AG04450 (cell line): ENCODE data around the gene TICAM2. TPM values are rescaled to one million over a fixed set of nuclear protein-coding genes. Genes with fewer than 3 reads are reported as not detected.

Experiments
- CTCF ChIA-PET: fragments of 300-600, 350-600 bp; formaldehyde crosslinking; extraction: SDS; loops from one replicate; lab custom pipeline; 2022; ENCODE audit warnings: antibody characterized with exemption, inconsistent platforms; lab: Charles Lee
- POLR2A ChIA-PET: fragments of 350-600 bp; formaldehyde crosslinking; extraction: SDS; loops from one replicate; lab custom pipeline; 2021; ENCODE audit warnings: antibody characterized with exemption, inconsistent platforms; lab: Yijun Ruan, JAX
- DNase-seq: peaks from one replicate; pipeline ENCODE4 v3.0.0-alpha.2; 2011; ENCODE audit warnings: low read depth, low spot score
- H3K27ac ChIP-seq: one replicate; pipeline ENCODE4 v1.5.1; 2012; ENCODE audit warnings: low read depth, low read length, control low read depth
- H3K27me3 ChIP-seq: one replicate; pipeline ENCODE4 v1.6.0; 2012; ENCODE audit warnings: low read length; ENCODE audit not compliant: control insufficient read depth, insufficient read depth
- H3K4me3 ChIP-seq: 2 replicates; pipeline ENCODE4 v1.5.1; 2011; ENCODE audit warnings: mild to moderate bottlenecking, low read depth, low read length, control low read depth
- H3K9me3 ChIP-seq: 2 replicates; pipeline ENCODE4 v1.5.1; 2012; ENCODE audit warnings: low read length; ENCODE audit not compliant: control insufficient read depth, insufficient read depth
- CTCF ChIP-seq: IDR thresholded peaks from 2 replicates; pipeline ENCODE4 v1.5.1; 2011; ENCODE audit warnings: low read depth, low read length, control low read depth, inconsistent platforms
- polyA plus RNA-seq: library from polyadenylated mRNA; depleted of rRNA; stranded (reverse); fragments of >200 nt; gene quantifications from 2 replicates; pipeline ENCODE4 v1.2.3, GENCODE V29; 2011; rRNA removed

Gene TICAM2
- polyA plus RNA-seq, 1 experiment: 4.3 TPM

DNA sequence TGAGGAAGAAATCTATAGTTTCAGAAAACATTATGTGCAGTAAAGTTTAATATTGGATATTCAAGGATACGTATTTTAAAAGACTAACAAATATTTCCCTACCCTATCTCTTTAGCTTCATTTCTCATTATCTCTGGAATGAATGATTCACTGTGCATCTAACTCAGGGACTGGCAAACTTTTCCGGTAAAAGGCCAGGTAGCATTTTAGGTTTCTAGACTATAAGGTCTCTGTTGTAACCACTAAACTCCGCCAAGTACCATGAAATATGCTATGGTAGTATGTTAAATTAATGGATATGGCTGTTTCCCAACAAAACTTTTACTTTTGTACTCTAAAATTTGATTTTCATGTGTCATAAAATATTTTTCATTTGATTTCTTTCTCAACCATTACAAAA lies 70.9 kb downstream of the TICAM2 start:
- no peak overlapping the region for H3K27ac ChIP-seq
- CTCF ChIA-PET: no interaction called here
- no peak overlapping the region for H3K4me3 ChIP-seq
- H3K27me3 ChIP-seq: no peaks in the 10 kb centered on the region
- H3K9me3 ChIP-seq: no peaks in the 10 kb centered on the region
- no peak for TF ChIP-seq CTCF
- POLR2A ChIA-PET: no interaction called here
- DNase-seq: no peak

- Histone ChIP-seq H3K27ac (no peak overlapping the region), H3K27me3 (no peaks in the 10 kb centered on the region), H3K4me3 (no peak overlapping the region), H3K9me3 (no peaks in the 10 kb centered on the region)
- DNase-seq: no peak
- CTCF ChIA-PET: no interaction called here
- POLR2A ChIA-PET: no interaction called here
- TF ChIP-seq CTCF: no peak
Measured at GRCh38 chr5:115530426-115530825, 71.9 kb downstream of the TICAM2 start.

Other genes with a start within 250 kb of the TICAM2 start
- 10.7 and 14.1 TPM in 2 replicates for gene FEM1C, start 57.7 kb downstream of the TICAM2 start, polyA plus RNA-seq
- gene TMED7, start 23.6 kb upstream of the TICAM2 start, polyA plus RNA-seq: 74.2 and 110 TPM in 2 replicates
- 2.0 and 2.2 TPM in 2 replicates for gene CDO1, start 214.2 kb upstream of the TICAM2 start, polyA plus RNA-seq
- 112 and 154 TPM in 2 replicates for gene ATG12, start 239.1 kb upstream of the TICAM2 start, polyA plus RNA-seq
- 109 and 171 TPM in 2 replicates for gene AP3S1, start 239.5 kb upstream of the TICAM2 start, polyA plus RNA-seq